Measurements from ENCODE around the gene QPRT.
"Not testable (repeated sequence)": the region's sequence is repeated elsewhere in the genome, so short reads cannot be mapped to it uniquely, and the experiment has no call there.

QPRT gene

DNA sequence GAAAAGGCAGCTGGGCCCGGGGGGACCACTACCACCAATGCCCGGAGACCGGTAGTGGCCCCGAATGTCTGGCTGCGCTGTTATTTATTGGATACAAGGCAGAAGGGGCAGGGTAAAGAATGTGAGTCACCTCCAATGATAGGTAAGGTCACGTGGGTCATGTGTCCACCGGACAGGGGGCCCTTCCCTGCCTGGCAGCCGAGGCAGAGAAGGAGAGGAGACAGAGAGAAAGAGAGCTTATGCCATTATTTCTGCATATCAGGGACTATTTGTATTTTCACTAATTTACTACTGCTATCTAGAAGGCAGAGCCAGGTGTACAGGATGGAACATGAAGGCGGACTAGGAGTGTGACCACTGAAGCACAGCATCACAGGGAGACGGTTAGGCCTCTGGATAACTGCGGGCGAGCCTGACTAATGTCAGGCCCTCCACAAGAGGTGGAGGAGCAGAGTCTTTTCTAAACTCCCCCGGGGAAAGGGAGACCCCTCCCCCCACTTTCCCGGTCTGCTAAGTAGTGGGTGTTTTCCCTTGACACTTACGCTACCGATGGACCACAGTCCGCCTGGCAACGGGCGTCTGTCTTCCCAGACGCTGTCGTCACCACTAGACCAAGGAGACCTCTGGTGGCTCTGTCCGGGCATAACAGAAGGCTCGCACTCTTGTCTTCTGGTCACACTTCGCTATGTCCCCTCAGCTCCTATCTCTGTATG, 42.3 kb downstream of the QPRT start:
- DNase-seq = peak; percentile 79 to 80

DNA sequence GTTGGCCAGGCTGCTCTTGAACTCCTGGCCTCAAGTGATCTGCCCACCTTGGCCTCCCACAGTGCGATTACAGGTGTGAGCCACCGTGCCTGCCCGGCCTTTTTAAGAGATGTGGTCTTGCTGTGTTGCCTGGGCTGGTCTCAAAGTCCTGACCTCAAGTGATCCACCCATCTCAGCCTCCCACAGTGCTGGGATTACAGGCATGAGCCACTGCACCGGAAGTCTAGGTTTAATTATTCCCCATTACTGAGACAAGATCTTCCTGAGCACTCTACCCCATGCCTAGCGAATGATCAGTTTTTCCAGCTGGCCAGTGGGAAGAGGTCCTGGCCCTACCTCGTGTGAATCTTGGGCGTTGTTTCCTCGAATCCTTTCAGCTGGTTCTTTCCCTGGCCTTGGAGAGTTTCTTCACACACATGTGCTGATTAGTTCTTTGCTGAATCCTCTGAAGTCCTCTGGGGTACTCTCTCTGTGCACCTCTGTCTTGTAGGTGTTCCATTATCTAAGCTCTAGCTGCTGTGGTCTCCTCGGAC, 47.9 kb downstream of the QPRT start:
- DNase-seq = no peak

DNA sequence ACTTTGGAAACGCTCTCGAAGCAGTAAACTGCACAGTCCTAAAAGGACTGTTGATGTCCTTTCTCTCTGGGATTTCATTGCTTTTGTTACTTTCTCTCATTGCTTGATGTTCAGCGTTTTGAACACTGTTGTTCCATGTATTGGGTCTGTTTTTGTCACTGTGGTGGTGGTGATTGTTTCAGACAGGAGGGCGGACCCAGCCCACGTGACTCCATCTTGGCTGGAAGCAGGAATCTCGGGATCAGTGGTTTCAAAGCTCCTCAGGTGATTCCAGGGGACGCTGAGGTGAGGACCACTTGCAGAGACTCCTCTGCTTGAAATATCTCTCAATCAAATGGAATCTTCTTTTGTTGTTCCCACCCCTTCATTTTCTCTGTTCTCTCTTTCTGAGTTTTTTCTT, 48.5 kb downstream of the QPRT start:
- no peak for DNase-seq

DNA sequence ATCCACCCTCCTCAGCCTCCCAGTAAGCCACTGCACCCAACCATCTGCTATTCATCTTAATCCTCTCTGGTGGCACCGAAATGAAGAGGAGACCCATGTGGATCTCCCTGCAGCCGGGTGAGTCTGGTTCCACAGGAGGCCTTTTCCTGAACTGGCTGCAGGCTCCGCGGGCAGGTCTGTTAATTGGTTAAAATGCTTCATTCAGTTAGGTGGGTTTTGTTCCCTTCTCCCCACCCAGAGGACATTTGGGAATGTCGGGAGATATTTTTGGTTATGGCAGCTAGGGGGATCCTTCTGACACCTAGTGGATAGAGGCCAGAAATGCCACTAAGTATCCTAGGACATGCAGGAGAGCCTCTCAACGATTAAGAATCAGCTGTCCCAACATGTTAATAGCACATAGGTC, 50.1 kb downstream of the QPRT start:
- peak; percentile 30 to 59 for DNase-seq

DNA sequence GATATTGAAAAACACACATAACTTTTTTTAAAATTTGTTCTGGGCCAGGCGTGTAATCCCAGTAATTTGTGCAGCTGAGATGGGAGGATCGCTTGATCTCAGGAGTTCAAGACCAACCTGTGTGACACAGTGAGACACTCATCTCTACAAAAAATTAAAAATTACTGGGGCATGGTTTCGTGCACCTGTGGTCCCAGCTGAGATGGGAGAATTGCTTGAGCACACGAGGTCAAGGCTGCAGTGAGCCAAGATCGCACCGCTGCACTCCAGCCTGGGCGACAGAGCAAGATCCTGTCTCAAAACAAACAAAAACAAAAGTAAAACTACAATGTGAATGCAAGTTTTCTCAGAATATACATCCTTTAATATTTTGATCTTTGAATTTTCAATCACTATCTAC, 51.7 kb downstream of the QPRT start:
- DNase-seq = no peak

DNA sequence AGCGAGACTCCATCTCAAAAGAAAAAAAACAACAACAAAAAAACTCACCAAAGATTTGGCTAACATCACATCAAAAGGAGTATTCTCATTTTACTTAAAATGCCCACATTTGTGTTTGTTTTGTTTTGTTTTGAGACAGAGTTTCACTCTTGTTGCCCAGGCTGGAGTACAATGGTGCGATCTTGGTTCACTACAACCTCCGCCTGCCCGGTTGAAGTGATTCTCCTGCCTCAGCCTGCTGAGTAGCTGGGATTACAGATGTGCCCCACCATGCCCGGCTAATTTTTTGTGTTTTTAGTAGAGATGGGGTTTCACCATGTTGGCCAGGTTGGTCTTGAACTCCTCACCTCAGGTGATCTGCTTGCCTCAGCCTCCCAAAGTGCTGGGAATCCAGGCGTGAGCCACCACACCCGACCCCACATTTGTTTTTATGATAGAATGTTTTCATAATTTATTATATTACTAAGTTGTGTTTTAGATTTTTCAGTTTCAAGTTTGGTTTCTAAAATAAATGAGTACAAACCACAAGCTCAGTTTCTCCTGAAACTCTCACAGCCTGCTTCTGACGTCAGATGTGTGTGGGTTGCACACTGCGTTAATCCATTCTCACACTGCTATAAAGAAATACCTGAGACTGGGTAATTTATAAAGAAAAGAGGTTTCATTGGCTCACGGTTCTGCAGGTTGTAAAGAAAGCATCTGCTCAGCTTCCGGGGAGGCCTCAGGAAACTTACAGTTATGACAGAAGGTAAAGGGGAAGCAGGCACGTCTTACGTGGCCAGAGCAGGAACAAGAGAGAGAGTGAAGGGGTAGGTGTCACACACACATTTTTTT, 53.0 kb downstream of the QPRT start:
- not testable (repeated sequence) for DNase-seq

DNA sequence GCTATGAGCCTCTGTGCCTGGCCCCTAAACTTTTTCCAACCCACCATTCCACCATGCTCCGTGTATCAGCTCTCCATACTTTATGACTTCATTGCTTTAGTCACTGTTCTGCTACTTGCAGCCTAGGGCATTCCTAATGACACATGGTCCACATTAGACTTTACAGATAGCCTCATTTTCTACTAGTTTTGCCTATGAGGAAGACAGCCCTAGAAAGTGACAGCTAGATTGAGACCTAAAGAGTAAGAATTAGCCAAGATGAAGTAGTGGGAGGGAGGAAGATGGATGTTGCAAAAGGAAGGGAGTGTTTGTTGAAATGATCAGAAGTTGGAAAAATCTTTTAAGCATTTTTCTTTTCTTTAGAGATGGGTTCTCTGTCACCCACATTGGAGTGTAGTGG, 55.8 kb downstream of the QPRT start:
- DNase-seq = no peak

DNA sequence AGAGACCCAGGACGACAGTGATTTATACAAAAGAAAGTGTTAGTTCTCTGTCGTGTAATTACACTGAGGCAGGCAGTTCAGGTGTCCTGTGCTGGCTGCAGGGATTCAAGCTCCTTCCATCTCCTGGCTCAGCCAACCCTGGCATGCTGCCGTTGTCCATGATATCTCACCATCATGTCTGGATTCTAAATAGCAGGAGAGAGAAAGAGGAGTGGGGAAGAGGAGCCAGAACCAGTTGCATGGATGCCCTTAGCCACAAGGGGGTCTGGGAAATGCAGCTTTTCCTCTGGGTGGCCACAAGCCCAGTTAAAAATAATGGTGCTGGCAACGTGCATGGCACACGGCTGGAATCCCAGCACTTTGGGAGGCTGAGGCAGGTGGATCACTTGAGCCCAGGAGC, 57.1 kb downstream of the QPRT start:
- DNase-seq = peak in 1 of 2 experiments; percentile 27

DNA sequence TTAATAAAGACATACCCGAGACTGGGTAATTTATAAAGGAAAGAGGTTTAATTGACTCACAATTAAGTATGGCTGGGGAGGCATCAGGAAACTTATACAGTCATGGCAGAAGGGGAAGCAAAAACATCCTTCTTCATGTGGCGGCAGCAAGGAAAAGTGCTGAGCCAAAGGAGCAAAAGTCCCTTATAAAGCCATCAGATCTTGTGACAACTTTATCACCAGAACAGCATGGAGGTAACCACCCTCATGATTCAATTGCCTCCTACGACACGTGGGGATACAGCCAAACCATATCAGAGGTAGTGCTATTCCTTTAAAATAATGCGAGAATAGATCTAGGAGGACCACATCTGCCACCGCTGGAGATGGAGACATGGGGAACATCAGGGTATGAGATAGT, 57.8 kb downstream of the QPRT start:
- DNase-seq = no peak

DNA sequence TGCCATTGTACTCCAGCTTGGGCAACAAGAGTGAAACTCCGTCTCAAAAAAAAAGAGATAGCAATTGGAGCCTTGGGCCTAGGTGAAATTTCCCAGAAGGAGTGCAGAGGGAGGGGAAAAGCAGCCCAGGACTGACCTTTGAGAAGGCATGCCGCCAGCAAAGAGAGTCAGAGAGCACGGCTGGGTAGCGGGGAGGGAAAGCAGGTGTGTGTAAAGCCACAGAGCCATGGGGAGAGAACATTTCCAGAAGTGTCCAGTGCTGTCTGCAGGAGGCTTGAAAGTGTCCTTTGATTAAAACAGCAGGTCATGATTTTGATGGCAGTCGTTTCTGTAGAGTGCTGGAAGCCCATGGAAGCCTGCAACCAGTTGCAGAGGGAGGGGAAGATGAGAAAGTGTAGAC, 58.7 kb downstream of the QPRT start:
- peak in 1 of 2 experiments; percentile 53 for DNase-seq

DNA sequence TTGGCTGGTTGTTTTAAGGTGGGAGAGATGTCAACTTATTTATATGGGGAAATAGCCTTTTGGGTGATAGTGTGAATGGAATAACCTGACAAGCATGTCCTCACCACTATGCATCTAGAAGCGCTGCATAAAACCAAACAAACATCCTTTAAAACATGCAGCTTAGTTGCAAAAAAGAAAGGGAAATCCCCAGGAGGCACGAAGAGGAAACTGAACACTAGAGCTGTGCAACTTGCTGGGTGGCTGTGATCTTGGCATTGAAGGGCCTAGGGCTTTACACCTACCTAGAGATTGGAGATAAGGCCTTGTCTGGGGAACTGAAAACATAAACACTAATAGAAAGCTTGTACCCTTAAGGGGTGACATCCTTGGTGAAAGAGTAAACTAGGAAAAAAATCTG, 59.5 kb downstream of the QPRT start:
- DNase-seq = no peak

DNA sequence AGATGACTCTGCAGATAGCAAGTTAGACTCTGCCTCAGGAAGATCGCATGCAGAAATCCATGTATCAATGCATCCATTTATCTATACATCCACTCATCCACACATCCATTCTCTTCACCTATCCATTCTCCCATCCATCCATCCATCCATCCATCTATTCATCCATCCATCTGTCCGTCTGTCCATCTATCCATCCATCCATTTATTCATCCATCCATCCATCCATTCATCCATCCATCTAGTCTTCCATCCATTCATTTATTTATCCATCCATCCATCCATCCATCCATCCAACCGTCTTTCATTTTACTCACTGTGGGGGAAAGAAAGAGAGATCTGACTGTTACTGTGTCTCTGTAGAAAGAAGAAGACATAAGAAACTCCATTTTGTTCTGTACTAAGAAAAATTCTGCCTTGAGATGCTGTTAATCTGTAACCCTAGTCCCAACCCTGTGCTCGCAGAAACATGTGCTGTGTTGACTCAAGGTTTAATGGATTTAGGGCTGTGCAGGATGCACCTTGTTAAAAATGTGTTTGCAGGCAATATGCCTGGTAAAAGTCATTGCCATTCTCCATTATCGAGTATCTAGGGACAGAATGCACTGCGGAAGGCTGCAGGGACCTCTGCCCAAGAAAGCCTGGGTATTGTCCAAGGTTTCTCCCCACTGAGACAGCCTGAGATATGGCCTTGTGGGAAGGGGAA, 61.1 kb downstream of the QPRT start:
- not testable (repeated sequence) for DNase-seq

DNA sequence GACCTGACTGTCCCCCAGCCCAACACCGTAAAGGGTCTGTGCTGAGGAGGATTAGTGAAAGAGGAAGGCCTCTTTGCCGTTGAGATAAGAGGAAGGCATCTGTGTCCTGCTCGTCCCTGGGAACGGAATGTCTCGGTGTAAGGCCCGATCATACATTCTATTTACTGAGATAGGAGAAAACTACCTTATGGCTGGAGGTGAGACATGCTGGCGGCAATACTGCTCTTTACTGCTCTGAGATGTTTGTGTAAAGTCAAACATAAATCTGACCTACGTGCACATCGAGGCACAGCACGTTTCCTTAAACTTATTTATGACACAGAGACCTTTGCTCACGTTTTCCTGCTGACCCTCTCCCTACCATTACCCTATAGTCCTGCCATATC, 61.6 kb downstream of the QPRT start:
- DNase-seq = not testable (repeated sequence)

DNA sequence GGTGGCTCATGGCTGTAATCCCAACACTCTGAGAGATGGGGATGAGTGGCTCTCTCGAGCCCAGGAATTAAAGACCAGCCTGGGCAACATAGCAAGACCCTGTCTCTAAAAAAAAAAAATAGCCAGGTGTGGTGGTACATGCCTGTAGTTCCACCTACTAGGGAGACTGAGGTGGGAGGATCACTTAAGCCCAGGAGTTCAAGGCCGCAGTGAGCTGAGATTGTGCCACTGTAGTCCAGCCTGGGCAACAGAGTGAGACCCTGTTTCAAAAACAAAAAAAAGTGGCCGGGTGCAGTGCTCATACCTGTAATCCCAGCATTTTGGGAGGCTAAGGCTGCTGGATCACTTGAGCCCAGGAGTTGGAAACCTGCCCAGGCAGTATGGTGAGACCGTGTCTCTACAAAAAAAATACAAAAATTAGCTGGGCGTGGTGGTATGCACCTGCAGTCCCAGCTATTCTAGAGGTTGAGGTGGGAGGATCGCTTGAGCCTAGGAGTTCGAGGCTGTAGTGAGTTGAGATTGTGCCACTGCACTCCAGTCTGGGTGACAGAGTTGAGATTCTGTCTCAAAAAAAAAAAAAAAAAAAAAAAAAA, 63.8 kb downstream of the QPRT start:
- no peak for DNase-seq

DNA sequence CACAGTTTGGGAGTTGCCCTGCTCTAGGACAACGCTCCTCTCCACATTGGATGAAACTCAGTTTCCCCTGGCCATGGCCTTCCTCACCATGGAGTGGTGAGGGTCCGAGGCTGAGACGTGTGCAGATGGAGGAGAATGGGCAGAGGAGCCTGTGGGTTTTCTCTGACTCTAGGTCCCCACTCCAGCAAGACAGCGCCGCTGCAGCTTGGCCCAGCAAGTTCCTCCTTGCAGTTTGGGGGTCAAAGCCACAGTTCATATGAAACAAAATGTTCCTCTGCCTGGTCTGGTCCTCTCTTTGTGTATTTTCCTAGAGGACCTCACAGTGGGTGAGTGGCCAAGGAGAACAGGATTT, 64.5 kb downstream of the QPRT start:
- no peak for DNase-seq

DNA sequence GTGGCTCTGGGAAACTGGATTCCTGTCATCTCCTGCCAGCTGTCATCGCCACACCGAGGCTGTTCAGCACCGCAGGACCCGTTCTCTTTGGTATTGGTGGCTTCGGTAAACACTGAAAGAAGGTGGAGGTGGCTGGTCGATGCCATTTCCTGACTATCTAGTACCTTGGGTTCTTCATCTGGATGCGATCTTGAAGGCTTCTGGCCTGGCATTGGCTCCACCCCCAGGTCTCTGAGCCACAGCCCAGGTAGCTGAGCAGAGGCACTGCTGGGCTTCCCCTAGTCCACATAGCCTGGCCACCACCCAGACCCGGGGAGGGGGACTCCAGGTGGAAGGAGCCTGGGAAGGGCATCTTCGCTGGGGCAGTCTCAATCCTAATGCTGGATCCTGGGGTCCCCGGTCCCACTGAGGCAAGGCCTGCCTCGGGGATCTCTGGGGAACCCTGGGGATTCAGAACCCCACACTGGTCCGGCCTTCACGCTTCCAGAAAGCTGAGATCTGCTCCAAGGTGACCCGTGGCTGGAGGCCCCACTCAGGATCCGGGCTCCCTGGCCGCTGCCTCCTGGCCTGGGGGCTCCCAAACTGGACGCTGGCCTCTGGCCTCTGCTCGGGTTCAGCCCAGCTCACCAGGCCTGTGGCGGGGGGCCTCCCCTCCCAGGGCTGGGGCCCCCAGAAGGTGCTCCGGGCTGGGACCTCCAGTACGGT, 65.0 kb downstream of the QPRT start:
- no peak for DNase-seq

DNA sequence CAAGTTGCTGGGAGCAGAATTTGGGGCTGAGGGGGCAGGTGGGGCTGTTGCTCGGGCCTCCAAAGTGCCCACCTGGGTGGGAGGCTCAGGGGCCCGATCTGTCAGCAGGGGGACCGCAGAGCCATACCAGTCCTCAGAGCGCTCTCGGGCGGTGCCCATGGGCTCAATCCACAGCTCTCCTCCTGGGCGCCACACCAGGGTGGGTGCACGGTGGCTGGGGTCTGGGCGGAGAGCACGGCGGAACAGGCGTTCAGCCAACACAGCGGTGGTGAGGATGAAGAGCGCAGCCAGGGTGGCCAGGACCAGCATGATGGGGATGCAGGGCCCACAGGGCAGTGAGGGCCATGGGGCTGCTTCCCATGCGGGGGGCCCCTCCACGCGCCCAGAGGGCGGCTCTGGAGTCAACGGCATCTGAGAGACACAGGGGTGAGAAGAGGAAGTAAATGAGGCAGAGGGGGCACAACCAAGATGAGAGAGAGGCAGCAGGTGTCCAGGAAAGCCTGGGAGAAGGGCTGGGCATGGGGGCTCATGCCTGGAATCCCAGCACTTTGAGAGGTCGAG, 65.6 kb downstream of the QPRT start:
- DNase-seq = no peak

DNA sequence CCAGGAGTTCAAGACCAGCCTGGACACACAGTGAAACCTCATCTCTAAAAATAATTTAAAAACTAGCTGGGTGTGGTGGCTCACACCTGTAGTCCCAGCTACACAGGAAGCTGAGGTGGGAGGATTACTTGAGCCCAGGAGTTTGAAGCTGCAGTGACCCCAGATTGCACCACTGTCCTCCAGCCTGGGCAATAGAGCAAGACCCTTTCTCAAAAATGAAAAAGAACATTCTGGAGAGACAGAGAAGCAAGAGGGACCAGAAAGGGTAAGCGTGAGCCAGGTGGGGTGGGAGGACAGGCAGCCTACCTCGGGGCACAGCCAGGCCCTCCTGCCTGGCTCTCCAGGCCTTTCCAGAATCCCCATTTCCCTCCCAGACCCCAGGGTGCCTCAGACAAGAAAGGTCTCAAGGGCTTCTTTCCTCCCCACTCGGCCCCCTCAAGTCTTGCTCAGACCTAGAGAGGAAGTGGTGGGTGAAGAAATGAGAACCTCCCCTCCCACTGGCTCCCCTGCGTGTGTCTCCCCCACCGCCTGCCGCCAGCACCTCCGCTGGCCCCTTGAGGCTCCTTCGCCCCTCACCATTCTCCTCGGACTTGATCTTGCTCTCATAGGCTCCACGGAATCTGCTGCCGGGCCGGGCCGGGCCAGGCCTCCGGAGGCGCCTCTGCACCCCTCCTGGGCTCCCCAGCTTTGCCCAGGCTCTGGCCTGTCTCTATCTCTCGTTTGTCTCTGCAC, 66.3 kb downstream of the QPRT start:
- DNase-seq = no peak

DNA sequence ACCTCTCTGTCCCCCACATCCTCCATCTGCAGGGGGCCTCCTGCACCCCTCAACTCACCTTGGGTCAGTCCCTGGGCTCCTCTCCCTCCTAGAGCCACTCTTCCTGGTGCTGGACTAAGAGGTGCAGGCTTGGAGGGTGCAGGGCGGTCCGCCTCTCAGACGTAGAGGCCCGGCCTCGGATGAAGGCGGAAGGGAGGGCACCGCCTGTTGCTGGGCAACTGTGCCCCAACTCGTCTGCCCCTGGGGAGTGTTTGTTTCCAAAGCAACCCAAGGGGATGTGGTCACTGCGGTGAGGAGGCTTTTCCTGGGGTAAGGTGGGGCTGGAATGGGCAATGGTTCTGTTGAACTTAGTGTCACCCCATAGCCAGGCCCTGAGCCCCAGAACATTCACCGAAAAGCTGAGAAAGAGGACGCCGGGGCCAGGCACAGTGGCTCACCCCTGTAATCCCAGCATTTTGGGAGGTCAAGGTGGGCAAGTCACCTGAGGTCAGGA, 66.9 kb downstream of the QPRT start, which contains the start of gene C16orf54:
Gene C16orf54 (minus strand): TSS at position 138 of the 493 bp plus-strand sequence. CDS start 1,039 bp downstream, outside the sequence.
- no peak for DNase-seq

DNA sequence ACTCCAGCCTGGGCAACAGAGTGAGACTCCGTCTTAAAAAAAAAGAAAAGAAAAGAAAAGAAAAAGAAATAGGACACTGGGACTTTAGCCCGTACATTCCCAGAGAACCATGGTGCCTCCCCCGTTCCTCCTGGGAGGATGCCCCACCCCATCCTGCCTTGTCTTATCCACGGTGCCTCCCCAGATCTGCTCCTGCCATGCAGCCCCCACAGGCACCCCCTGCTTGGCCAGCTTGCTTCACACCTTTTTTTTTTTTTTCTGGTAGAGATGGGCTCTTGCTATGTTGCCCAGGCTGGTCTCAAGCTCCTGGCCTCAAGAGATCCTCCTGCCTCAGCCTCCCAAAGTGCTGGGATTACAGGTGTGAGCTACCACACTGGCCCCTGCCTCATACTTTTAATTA, 67.5 kb downstream of the QPRT start:
- not testable (repeated sequence) for DNase-seq

All from SHP77 (cell line).